Articular chondrocyte of knee joint (primary cell): ENCODE measurements around the gene GRID1. TPM values are rescaled to one million over a fixed set of nuclear protein-coding genes. Genes with fewer than 3 reads are reported as not detected.

Experiments used
- small RNA-seq: library from RNA; depleted of rRNA; stranded (forward); fragments of <200 nt; gene quantifications from one replicate; pipeline ENCODE3, GENCODE V24; 2012
- total RNA-seq: library from RNA; depleted of rRNA; stranded (reverse); fragments of >200 nt; gene quantifications from 2 replicates; pipeline ENCODE4 v1.2.3, GENCODE V29; 2012

GRID1 gene
- total RNA-seq: not detected in 2 replicates

GRCh38 chr10:86366033-86366901 lies at the start of gene GRID1:
Gene GRID1 (minus strand): TSS chr10:86366795.

Small RNA genes lying within 50 kb of the gene (small RNA-seq; reads per million reads assigned to genes)
- gene MIR346 (not detected), gene RF02271 (not detected), gene RN7SKP238 (not detected), gene RNA5SP322 (not detected)

Other genes with a start within 250 kb of the GRID1 start
- 46.5 and 51.3 TPM in 2 replicates for gene WAPL, start 155.0 kb upstream of the GRID1 start, total RNA-seq